AG09309 (cell line): ENCODE results near the gene DYRK3.
"Not testable (repeated sequence)": the region's sequence is repeated elsewhere in the genome, so short reads cannot be mapped to it uniquely, and the experiment has no call there.

Experiments used
- DNase-seq: peaks from one replicate; pipeline ENCODE4 v3.0.0-alpha.2; 2010; ENCODE audit warnings: low read depth
- H3K4me3 ChIP-seq: 2 replicates; pipeline ENCODE4 v1.5.1; 2011; ENCODE audit warnings: mild to moderate bottlenecking, low read depth, low read length, moderate library complexity; ENCODE audit not compliant: control insufficient read depth
- CTCF ChIP-seq: IDR thresholded peaks from 2 replicates; pipeline ENCODE4 v1.5.1; 2011; ENCODE audit warnings: mild to moderate bottlenecking, low read depth, low read length, inconsistent platforms; ENCODE audit not compliant: insufficient read depth, control insufficient read depth; ENCODE audit errors: missing control alignments

The DYRK3 gene

GRCh38 chr1:206604861-206605260 lies 30.5 kb upstream of the DYRK3 start:
- no peak for DNase-seq
- H3K4me3 ChIP-seq, result no peak overlapping the region
- TF ChIP-seq CTCF, result no peak

- no peak overlapping the region for H3K4me3 ChIP-seq
- no peak for DNase-seq
- TF ChIP-seq CTCF, result peak; percentile 52
These were observed 28.5 kb upstream of the DYRK3 start for GRCh38 chr1:206606867-206607266.

- TF ChIP-seq CTCF, result peak; percentile 86
- DNase-seq, result no peak
- H3K4me3 ChIP-seq, result no peak overlapping the region
These were observed 27.1 kb upstream of the DYRK3 start for GRCh38 chr1:206608108-206608698.

GRCh38 chr1:206609229-206609991 lies 25.9 kb upstream of the DYRK3 start:
- H3K4me3 ChIP-seq, result no peak overlapping the region
- no peak for DNase-seq
- TF ChIP-seq CTCF, result no peak

- DNase-seq, result peak; percentile 56
- peak; percentile 83 for TF ChIP-seq CTCF
- H3K4me3 ChIP-seq, result peak within 1 kb of the TSS; percentile 67
These were observed 23.0 kb upstream of the DYRK3 start, which contains the start of gene EIF2D for GRCh38 chr1:206612129-206612876. Gene EIF2D (minus strand): TSS chr1:206612465. CDS start chr1:206612342, 123 bp downstream.

- H3K4me3 ChIP-seq, DNase-seq: not testable (repeated sequence)
These were observed 8.9 kb upstream of the DYRK3 start for GRCh38 chr1:206626396-206626795.

GRCh38 chr1:206628916-206629315 lies 6.4 kb upstream of the DYRK3 start:
- no peak overlapping the region for H3K4me3 ChIP-seq
- no peak for DNase-seq
- TF ChIP-seq CTCF, result no peak
